Activated CD4-positive, alpha-beta T cell treated with anti-CD3 and anti-CD28 coated beads, Interleukin-2, amount 50 U/mL, for 48 hours (primary cell): ENCODE data around the gene MYO1B.

Experiments used
- DNase-seq, 2 experiments: peaks; one replicate each; pipeline ENCODE4 v3.0.0-alpha.2; 2020

MYO1B gene

GRCh38 chr2:191301971-191302370, 56.8 kb downstream of the MYO1B start:
- DNase-seq = no peak

GRCh38 chr2:191302459-191303139, 57.4 kb downstream of the MYO1B start:
- peak in 1 of 2 experiments; percentile 7 for DNase-seq

- DNase-seq = no peak
These were observed 58.2 kb downstream of the MYO1B start for GRCh38 chr2:191303140-191304005.

DNA sequence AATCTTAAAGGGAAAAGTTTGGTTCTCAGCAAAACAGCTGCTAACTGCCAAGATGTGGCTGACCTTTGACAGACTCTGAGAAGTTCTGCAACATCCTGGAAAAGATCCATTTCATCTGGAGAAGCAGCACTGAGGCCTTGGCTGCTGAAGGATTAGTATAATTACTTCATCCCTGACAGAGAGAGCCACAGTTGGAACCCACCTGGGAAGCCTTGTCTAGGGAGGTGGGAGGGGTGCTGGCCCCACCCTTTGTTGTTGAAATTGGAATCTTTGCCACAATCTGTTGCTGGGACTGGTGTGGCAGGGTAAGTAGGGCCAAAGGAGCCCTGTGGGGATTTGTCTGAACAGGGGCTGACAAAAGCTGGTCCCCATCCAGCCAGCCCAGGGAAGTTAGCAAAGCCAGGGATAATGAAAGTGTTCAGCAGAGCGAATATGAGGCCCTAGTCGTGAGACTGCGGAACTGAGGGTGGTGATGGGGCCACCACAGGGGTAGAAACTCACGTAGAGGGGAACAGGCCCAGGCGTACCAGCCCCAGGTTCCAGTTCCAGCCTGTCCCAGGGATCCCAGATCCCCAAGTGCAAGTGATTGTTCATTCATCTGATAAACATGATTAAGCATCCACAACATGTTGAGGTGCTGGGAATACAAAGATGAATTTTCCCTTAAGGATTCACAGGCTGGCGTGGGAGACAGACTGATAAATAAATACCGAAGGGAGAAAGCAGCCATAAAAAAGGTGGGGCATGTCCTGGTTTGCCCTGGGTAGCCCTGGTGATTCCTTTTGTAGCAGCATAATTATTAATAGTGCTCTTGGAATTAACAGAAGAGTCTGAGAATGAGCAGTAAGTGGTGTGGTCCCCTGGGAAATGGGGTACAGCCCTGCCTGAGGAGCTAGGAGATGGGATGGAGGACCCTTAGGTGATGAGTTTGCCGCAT, 60.0 kb downstream of the MYO1B start:
- DNase-seq = no peak

- no peak for DNase-seq
These were observed 62.8 kb downstream of the MYO1B start for GRCh38 chr2:191308026-191308425.

GRCh38 chr2:191311156-191311555, 66.0 kb downstream of the MYO1B start:
- DNase-seq = no peak

GRCh38 chr2:191311627-191312026, 66.4 kb downstream of the MYO1B start:
- no peak for DNase-seq

DNA sequence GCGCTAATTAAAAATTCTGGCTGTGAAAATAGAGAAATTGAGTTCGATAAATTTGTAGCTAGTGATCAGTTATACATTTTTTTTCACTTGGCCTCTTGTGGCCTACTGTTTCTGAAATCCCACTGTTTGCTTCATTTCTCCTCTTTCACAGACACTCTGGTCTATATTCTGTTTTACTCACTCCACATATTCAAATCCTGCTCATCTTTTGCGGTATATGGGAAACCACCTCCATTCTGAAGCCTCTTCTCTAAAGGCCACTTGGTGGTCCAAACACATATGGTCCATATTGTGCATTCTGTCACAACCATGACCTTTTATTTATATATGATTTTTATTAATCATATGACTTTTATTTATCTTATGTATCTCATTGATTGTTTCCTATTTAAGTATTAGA, 67.0 kb downstream of the MYO1B start:
- no peak for DNase-seq

- DNase-seq = no peak
These were observed 67.5 kb downstream of the MYO1B start for GRCh38 chr2:191312662-191313061.

GRCh38 chr2:191314697-191315364, 69.6 kb downstream of the MYO1B start:
- DNase-seq = no peak

DNA sequence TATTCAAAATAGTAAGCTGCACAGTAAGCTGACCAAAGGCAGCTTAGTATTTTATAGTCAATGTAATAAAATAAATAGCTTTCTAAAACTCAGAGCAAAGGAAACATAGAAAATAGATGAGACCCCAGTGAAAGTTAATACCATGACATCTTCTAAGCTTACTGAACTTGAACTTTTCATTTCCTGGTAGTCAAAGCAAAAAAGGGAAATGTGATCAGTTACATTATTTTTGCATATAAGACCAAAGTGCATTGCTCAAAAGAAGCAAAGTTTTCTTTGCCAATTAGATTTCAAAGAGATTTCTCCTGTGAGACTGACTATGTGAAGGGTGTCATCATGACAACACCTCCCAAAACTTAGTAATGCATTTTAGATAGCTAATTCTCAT, 70.2 kb downstream of the MYO1B start:
- no peak for DNase-seq

- DNase-seq = no peak
These were observed 71.2 kb downstream of the MYO1B start for GRCh38 chr2:191316246-191316994.

DNA sequence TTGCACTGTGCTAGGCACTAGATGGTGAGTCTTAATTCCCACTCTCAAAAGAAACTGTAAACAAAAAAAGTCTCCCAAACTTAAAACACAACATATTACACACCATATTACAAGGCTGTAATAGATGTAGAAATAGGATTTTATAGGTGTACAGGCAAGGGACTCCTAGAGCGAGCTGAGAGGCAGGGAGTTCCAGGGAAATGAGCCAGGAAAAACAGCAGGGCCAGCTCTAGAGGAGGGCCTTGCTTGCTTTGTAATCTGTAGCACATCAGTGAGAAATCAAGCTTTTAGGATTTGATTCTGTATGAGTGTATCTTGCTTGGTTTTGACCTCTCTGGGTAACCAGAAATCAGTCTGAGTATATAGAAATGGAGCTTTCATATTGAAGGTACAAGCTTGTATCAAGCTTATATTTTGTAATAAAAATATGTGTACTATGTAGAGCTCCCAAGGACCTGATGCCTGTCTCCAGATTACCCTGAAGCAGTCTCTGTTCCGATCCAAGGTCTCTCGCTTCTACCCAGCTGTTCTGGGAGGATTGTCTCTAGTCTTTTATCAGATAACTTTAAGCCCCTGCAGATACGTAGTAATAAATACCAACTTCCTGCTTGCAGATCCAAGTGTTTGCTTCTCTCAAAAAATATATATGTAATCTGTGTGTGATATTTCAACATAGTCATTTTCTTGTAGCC, 73.0 kb downstream of the MYO1B start:
- DNase-seq = no peak

GRCh38 chr2:191318729-191319078, 73.5 kb downstream of the MYO1B start:
- DNase-seq = no peak

DNA sequence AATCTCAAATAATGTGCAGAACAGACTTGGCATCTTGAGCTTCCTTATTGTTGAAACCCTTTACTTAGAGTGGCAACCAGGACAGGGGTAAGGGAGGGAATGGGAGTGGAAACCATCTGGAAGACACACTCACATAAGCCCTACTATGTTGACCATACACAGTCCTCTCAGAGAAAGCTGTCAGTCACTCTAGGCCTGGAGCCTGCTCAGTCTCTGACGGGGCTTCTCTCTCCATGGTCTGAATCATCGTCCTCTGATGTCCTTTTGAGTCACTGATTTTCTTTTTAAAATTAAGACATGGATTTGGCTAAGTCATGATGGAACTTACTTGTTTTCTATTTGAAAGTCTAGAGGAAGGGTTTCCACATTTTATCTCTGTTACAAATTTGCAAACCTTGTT, 74.0 kb downstream of the MYO1B start:
- no peak for DNase-seq

- DNase-seq = no peak
These were observed 75.7 kb downstream of the MYO1B start for GRCh38 chr2:191320881-191321280.

DNA sequence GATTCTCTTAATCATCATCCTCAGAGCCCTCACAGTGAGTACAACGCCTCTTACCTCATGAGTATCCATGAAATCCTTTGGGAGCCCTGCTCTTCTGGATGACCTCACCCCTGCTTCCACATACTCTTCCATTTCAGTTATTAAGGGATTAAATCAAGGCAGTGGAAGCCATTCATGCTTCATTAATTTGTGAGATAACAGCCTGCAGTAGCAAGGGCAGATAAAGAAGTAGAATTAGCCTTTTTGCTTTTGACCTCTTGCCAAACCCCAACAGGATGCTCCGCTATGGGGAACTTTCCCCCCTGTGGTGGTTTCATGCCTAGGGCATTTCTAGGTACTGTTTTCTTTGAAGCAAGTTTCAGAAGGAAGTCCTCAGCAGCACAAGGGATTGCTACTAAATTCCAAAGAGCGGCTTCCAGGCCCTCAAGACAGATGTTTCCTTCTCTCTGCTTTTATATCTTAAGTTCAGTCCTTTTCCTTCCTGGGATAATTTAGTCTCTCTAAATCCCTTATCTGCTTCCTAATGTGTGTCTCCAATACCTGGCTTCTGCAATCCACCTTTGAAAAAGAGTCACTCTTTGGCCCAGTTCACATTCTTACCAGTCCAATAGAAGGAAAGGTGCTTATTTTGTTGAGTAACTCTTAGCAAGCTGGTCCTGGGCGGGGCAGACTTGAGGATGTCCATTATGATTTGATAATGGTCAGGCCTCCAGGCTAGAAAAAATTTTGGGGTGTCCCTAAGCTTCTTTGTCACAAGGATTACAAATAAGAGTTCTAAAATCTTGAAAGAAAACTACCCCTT, 76.9 kb downstream of the MYO1B start:
- DNase-seq = peak; percentile 3 to 11

DNA sequence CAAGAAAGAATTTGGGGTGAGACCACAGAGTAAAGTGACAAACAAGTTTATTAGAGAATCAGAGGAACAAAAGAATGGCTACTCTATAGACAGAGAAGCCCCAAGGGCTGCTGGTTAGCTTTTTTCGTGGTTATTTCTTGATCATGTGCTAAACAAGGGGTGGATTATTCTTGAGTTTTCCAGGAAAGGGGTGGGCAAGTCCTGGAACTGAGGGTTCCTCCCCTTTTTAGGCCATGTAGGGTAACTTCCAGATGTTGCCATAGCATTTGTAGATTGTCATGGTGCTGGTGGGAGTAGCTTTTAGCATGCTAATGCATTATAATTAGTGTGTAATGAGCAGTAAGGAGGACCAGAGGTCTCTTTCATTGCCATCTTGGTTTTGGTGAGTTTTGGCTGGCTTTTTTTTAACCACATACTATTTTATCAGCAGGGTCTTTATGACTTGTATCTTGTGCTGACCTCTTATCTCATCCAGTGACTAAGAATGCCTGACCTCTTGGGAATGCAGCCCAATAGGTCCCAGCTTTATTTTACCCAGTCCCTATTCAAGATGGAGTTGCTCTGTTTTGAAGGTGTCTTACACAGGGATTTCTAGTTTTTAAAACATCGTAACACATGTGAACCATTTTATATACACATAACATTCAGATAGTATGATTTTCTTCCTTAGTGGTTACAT, 77.8 kb downstream of the MYO1B start:
- no peak for DNase-seq

DNA sequence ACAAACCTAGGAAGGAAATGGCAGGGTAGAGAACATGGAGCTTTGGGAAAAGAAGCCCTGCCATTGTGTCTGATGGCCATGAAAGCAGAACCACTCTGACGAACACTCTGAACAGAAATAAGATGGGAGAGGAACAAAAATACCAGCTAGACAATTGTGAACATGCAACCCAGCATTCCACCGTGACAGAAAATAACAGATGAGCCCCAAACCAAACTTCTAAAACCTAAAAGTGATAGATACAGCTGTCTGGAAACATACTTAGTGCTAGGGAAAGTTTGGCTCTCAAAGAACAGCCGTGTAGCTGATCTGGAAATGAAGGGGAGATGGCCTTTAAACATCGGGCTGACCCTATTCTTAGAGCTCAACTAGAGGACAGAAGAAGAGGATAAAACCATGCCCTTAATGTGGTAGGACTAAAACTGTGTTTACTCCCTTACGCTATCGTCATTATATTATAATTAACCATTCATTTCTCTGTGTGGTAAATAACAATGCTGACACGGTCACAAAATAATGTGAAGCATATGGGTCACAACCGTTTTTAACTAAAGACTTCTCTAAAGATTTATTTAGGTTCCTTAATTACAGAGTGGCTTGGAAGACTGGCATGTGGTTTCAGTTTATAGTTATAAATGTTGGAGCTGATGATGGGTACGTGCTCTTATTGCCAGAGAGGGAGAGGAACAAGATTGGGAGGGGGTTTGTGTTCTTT, 80.6 kb downstream of the MYO1B start:
- DNase-seq = no peak
